ENCODE measurements around the gene SLC2A4RG. TPM values are rescaled to one million over a fixed set of nuclear protein-coding genes. Genes with fewer than 3 reads are reported as not detected.

SLC2A4RG gene
- total and polyA plus RNA-seq, 2 of the 13 experiments (the other 11 are each of a cell fraction or from before 2014, with no cell fraction given): 91.4 to 95.9 TPM

GRCh38 chr20:63782521-63782971 lies 43.0 kb downstream of the SLC2A4RG start (continued):
- TF ChIP-seq ATF7 (IDR thresholded peaks at IDR 0.05): no peak
- peak; percentile 74; the same call in 1 of the 2 replicates for TF ChIP-seq ATF7 (CRISPR knock-in tag; IDR thresholded peaks at IDR 0.05)
- no peak for TF ChIP-seq KMT2B (CRISPR knock-in tag; IDR thresholded peaks at IDR 0.05)
- no peak for TF ChIP-seq CBFB (CRISPR knock-in tag; IDR thresholded peaks at IDR 0.05)
- 0 out of 2 replicates have a peak, but pooled peaks have one; percentile 54 for TF ChIP-seq ZNF782 (CRISPR knock-in tag; IDR thresholded peaks at IDR 0.05; ENCODE audit: borderline replicate concordance)
- no peak for TF ChIP-seq GTF2F1 (IDR thresholded peaks at IDR 0.05; ENCODE audit: low read length)
- TF ChIP-seq, protein P1, sequence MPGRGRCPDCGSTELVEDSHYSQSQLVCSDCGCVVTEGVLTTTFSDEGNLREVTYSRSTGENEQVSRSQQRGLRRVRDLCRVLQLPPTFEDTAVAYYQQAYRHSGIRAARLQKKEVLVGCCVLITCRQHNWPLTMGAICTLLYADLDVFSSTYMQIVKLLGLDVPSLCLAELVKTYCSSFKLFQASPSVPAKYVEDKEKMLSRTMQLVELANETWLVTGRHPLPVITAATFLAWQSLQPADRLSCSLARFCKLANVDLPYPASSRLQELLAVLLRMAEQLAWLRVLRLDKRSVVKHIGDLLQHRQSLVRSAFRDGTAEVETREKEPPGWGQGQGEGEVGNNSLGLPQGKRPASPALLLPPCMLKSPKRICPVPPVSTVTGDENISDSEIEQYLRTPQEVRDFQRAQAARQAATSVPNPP (CRISPR knock-in tag; IDR thresholded peaks at IDR 0.05): no peak
- TF ChIP-seq, protein P2, sequence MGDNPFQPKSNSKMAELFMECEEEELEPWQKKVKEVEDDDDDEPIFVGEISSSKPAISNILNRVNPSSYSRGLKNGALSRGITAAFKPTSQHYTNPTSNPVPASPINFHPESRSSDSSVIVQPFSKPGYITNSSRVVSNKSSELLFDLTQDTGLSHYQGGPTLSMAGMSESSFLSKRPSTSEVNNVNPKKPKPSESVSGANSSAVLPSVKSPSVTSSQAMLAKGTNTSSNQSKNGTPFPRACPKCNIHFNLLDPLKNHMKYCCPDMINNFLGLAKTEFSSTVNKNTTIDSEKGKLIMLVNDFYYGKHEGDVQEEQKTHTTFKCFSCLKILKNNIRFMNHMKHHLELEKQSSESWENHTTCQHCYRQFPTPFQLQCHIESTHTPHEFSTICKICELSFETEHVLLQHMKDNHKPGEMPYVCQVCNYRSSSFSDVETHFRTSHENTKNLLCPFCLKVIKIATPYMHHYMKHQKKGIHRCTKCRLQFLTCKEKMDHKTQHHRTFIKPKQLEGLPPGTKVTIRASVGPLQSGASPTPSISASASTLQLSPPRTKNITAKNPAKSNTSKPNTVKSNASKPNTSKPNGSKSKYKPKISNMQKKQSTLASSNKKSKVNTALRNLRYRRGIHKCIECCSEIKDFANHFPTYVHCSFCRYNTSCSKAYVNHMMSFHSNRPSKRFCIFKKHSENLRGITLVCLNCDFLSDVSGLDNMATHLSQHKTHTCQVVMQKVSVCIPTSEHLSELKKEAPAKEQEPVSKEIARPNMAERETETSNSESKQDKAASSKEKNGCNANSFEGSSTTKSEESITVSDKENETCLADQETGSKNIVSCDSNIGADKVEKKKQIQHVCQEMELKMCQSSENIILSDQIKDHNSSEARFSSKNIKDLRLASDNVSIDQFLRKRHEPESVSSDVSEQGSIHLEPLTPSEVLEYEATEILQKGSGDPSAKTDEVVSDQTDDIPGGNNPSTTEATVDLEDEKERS (CRISPR knock-in tag; IDR thresholded peaks at IDR 0.05): no peak
- TF ChIP-seq HINFP (CRISPR knock-in tag; IDR thresholded peaks at IDR 0.05; ENCODE audit: low read depth): 0 out of 2 replicates have a peak, but pooled peaks have one; percentile 49
- no peak for TF ChIP-seq JUNB (CRISPR knock-in tag; IDR thresholded peaks at IDR 0.05; ENCODE audit: borderline replicate concordance)
- TF ChIP-seq ZC3H13 (CRISPR knock-in tag; IDR thresholded peaks at IDR 0.05): 0 out of 2 replicates have a peak, but pooled peaks have one; percentile 27
- no peak for TF ChIP-seq ZNF333 (CRISPR knock-in tag; IDR thresholded peaks at IDR 0.05; ENCODE audit: borderline replicate concordance)
- TF ChIP-seq TBX2 (CRISPR knock-in tag; IDR thresholded peaks at IDR 0.05; ENCODE audit: borderline replicate concordance): 0 out of 2 replicates have a peak, but pooled peaks have one; percentile 4
- TF ChIP-seq TCF7 (IDR thresholded peaks at IDR 0.05; ENCODE audit: low read depth): no peak

Measured in HepG2 (cell line).